Measurements from ENCODE around the gene GALNT11.

GRCh38 chr7:152051968-152052367, 26.5 kb downstream of the GALNT11 start:
- no peak for TF ChIP-seq POLR2A (IDR thresholded peaks at IDR 0.05)
- no peak for TF ChIP-seq CTCF (IDR thresholded peaks at IDR 0.05)
- TF ChIP-seq POLR2AphosphoS5 (IDR thresholded peaks at IDR 0.05), result no peak

Measured in breast epithelium (tissue), 3 donors.